ENCODE data around the gene DUSP23.
A peak's percentile ranks its signal among the peaks of the same experiment; 100 is the strongest.

Gene DUSP23

GRCh38 chr1:159829273-159829634 is 48.5 kb downstream of the DUSP23 start:
- DNase-seq, result peak; percentile 33

- DNase-seq, result no peak
These were observed 49.2 kb downstream of the DUSP23 start for GRCh38 chr1:159829822-159830465.

GRCh38 chr1:159830722-159831121 is 50.0 kb downstream of the DUSP23 start:
- no peak for DNase-seq

- DNase-seq, result no peak
These were observed 50.8 kb downstream of the DUSP23 start for GRCh38 chr1:159831412-159832141.

Data from NCI-H510A (cell line).